A549 (cell line): ENCODE results near the gene KRTAP4-2. TPM values are rescaled to one million over a fixed set of nuclear protein-coding genes. Genes with fewer than 3 reads are reported as not detected.

Source experiments
- ATAC-seq, 2 experiments: fragments of 200-7000 bp in 1 of 2; fragments of >200 bp in 1 of 2; cut with Nextera tagmentation in 1 of 2; cut with Tn5 transposase in 1 of 2; 3 replicates each; pipeline versions ENCODE4 v1.8.0 to v1.9.1; 2018 to 2020; ENCODE audit warnings: mild to moderate bottlenecking in 1 of 2, moderate library complexity in 1 of 2
- CTCF ChIA-PET: fragments of 300-600 bp; sonication (Branson Sonifier 250); formaldehyde crosslinking; extraction: SDS; loops from one replicate; lab custom pipeline; 2021; ENCODE audit warnings: antibody characterized with exemption, inconsistent platforms; lab: Yijun Ruan, JAX
- POLR2A ChIA-PET: fragments of 350-600 bp; formaldehyde crosslinking; extraction: SDS; loops from one replicate; lab custom pipeline; 2021; ENCODE audit warnings: antibody characterized with exemption, inconsistent platforms; lab: Yijun Ruan, JAX
- DNase-seq, 2 experiments: peaks; one replicate each; pipeline versions ENCODE4 v3.0.0 to v3.0.0-alpha.2; 2011 to 2016; ENCODE audit warnings: low read depth in 1 of 2, low spot score in 1 of 2
- FAIRE-seq: peaks from 2 replicates; lab custom pipeline; 2011; peaks lifted over from hg19 to GRCh38; lab: Jason Lieb, UNC
- H3K27ac ChIP-seq, 2 experiments: fragments of >200 bp; sonication (Bioruptor Twin); formaldehyde crosslinking; 3 replicates each; pipeline ENCODE4 v1.5.1; 2016 to 2017
- H3K4me1 ChIP-seq: fragments of >200 bp; sonication (Bioruptor Twin); formaldehyde crosslinking; 3 replicates; pipeline ENCODE4 v1.6.1; 2016
- H3K4me2 ChIP-seq: fragments of >200 bp; sonication (Bioruptor Twin); formaldehyde crosslinking; 3 replicates; pipeline ENCODE4 v1.6.1; 2016
- H3K4me3 ChIP-seq: fragments of >200 bp; sonication (Bioruptor Twin); formaldehyde crosslinking; 3 replicates; pipeline ENCODE4 v1.5.1; 2016
- H3K9me3 ChIP-seq: fragments of >200 bp; sonication (Bioruptor Twin); formaldehyde crosslinking; 3 replicates; pipeline ENCODE4 v1.6.1; 2016
- CEBPB ChIP-seq, 2 experiments: fragments of >200 bp in 1 of 2; sonication (Bioruptor Twin) in 1 of 2; formaldehyde crosslinking in 1 of 2; IDR thresholded peaks; 2 replicates each; pipeline ENCODE4 v1.6.1; 2012 to 2016
- E2F6 ChIP-seq: IDR thresholded peaks from 2 replicates; pipeline ENCODE4 v1.6.1; 2012; ENCODE audit warnings: low read depth, borderline replicate concordance
- ELK1 ChIP-seq: fragments of 150-350 bp; IDR thresholded peaks from 2 replicates; pipeline ENCODE4 v1.6.1; 2014; ENCODE audit warnings: low read depth, mild to moderate bottlenecking, low read length
- ESRRA ChIP-seq: fragments of 150-350 bp; IDR thresholded peaks from 2 replicates; pipeline ENCODE4 v1.6.1; 2014; ENCODE audit warnings: mild to moderate bottlenecking, low read length, borderline replicate concordance
- FOXS1 ChIP-seq: fragments of 250-450 bp; sonication (Bioruptor Pico); IDR thresholded peaks from 2 replicates; pipeline ENCODE4 v1.5.0; 2020; ENCODE audit warnings: mild to moderate bottlenecking, moderate library complexity
- HDAC2 ChIP-seq: fragments of 200-600 bp; sonication (generic); IDR thresholded peaks from 2 replicates; pipeline ENCODE4 v1.6.1; 2016
- HEYL ChIP-seq: fragments of 250-450 bp; sonication (Bioruptor Pico); IDR thresholded peaks from 2 replicates; pipeline ENCODE4 v1.8.0; 2021; ENCODE audit warnings: mild to moderate bottlenecking, moderate library complexity
- HOXA7 ChIP-seq: fragments of 250-450 bp; sonication (Bioruptor Pico); IDR thresholded peaks from 2 replicates; pipeline ENCODE4 v1.5.0; 2020; ENCODE audit warnings: mild to moderate bottlenecking, moderate library complexity
- HOXB5 ChIP-seq: fragments of 250-450 bp; sonication (Bioruptor Pico); IDR thresholded peaks from 2 replicates; pipeline ENCODE4 v1.5.0; 2020; ENCODE audit warnings: mild to moderate bottlenecking, moderate library complexity
- JUNB ChIP-seq: fragments of >200 bp; sonication (Bioruptor Twin); formaldehyde crosslinking; IDR thresholded peaks from 2 replicates; pipeline ENCODE4 v1.6.1; 2016
- MAFK ChIP-seq: fragments of 450-650 bp; IDR thresholded peaks from 2 replicates; pipeline ENCODE4 v1.6.1; 2014; ENCODE audit not compliant: partially characterized antibody
- MAX ChIP-seq: IDR thresholded peaks from 2 replicates; pipeline ENCODE4 v1.6.1; 2012
- MYC ChIP-seq: IDR thresholded peaks from 2 replicates; pipeline ENCODE4 v1.6.1; 2012; ENCODE audit warnings: mild to moderate bottlenecking, inconsistent platforms, low read length, improper control_type of control experiment, borderline replicate concordance
- NFE2L2 ChIP-seq: fragments of 150-350 bp; conservative IDR thresholded peaks from 2 replicates; pipeline ENCODE4 v1.6.1; 2014; ENCODE audit warnings: low read length
- PHF8 ChIP-seq: fragments of 200-600 bp; sonication (generic); IDR thresholded peaks from 2 replicates; pipeline ENCODE4 v1.6.1; 2016; ENCODE audit warnings: low read depth, mild to moderate bottlenecking, antibody characterized with exemption, moderate library complexity, borderline replicate concordance
- RFX5 ChIP-seq: fragments of 450-650 bp; IDR thresholded peaks from 2 replicates; pipeline ENCODE4 v1.7.1; 2014; ENCODE audit warnings: antibody characterized with exemption, mild to moderate bottlenecking, moderate library complexity
- RNF2 ChIP-seq: fragments of 200-600 bp; sonication (generic); IDR thresholded peaks from 2 replicates; pipeline ENCODE4 v1.6.1; 2016; ENCODE audit warnings: low read depth, mild to moderate bottlenecking, antibody characterized with exemption, moderate library complexity, borderline replicate concordance
- SMC3 ChIP-seq: fragments of >200 bp; sonication (Bioruptor Twin); formaldehyde crosslinking; IDR thresholded peaks from 3 replicates; pipeline ENCODE4 v1.6.1; 2018; ENCODE audit warnings: inconsistent platforms
- ZNF302 ChIP-seq: fragments of 250-450 bp; sonication (Bioruptor Pico); IDR thresholded peaks from 2 replicates; pipeline ENCODE4 v1.9.0; 2021; ENCODE audit warnings: inconsistent platforms, mild to moderate bottlenecking, moderate library complexity
- WGBS: methylation state at CpG from one replicate; pipeline ENCODE4 v1.1.6; 2017; ENCODE audit errors: missing lambda C conversion rate; 5-methylcytosine and 5-hydroxymethylcytosine counted together
- polyA plus RNA-seq, 4 experiments: library from polyadenylated mRNA; depleted of rRNA in 3 of 4; stranded (reverse); fragments of >200 nt; fragmentation: RNase III in 1 of 4; extraction: RNeasy Plus Mini Kit Qiagen cat#74134 plus additional on column Dnase treatment in 1 of 4; gene quantifications; 2 replicates in 3 of 4; 3 replicates in 1 of 4; pipeline ENCODE4 v1.2.3, GENCODE V29; 2011 to 2017
- TF ChIP-seq, protein P1 (sequence below): fragments of 200-600 bp; sonication (generic); IDR thresholded peaks from 2 replicates; pipeline ENCODE4 v1.6.1; 2016; ENCODE audit warnings: antibody characterized with exemption, mild to moderate bottlenecking, moderate library complexity

The KRTAP4-2 gene
- polyA plus RNA-seq, 2 of the 4 experiments (the other 2 are of a cell fraction) = not detected

DNA sequence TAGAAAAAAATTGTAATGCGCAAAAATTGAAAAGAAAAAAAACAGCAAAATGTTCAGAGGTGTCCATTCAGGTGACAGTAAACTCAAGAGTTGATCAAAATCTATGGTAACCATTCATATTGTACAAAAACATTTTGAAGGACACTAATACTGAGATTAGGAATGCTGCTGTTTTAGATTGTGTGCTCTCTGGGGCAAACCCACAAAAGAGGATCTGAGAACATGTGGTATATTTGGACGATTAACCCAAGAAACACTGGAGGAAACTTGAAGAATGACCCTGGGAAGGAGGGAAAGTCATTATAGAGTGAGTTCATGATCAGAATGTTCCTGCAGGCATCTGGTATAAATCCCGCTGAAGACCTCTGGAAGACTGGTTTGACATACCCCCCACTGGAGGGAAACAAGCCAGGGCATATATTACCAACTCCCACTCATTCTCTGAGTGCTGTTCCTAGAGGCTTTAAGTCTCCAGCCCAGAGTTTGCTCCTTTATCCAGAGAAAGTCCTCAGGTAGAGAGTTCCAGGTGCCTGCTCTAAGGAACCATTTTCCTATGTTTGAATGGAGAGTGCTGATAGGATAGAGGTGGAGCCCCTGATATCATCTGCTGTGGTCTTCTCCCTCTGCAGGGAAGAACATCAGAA lies 1.2 kb downstream of the KRTAP4-2 start:
- TF ChIP-seq SMC3 (no peak), HOXA7 (CRISPR knock-in tag) (no peak), HOXB5 (CRISPR knock-in tag) (no peak), RNF2 (no peak), ELK1 (no peak), NFE2L2 (no peak), JUNB (no peak), ESRRA (no peak), FOXS1 (CRISPR knock-in tag) (no peak), MYC (no peak), E2F6 (no peak), CEBPB (IDR thresholded peaks at IDR 0.05) (no peak)
- TF ChIP-seq, protein P1, sequence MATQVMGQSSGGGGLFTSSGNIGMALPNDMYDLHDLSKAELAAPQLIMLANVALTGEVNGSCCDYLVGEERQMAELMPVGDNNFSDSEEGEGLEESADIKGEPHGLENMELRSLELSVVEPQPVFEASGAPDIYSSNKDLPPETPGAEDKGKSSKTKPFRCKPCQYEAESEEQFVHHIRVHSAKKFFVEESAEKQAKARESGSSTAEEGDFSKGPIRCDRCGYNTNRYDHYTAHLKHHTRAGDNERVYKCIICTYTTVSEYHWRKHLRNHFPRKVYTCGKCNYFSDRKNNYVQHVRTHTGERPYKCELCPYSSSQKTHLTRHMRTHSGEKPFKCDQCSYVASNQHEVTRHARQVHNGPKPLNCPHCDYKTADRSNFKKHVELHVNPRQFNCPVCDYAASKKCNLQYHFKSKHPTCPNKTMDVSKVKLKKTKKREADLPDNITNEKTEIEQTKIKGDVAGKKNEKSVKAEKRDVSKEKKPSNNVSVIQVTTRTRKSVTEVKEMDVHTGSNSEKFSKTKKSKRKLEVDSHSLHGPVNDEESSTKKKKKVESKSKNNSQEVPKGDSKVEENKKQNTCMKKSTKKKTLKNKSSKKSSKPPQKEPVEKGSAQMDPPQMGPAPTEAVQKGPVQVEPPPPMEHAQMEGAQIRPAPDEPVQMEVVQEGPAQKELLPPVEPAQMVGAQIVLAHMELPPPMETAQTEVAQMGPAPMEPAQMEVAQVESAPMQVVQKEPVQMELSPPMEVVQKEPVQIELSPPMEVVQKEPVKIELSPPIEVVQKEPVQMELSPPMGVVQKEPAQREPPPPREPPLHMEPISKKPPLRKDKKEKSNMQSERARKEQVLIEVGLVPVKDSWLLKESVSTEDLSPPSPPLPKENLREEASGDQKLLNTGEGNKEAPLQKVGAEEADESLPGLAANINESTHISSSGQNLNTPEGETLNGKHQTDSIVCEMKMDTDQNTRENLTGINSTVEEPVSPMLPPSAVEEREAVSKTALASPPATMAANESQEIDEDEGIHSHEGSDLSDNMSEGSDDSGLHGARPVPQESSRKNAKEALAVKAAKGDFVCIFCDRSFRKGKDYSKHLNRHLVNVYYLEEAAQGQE = no peak
- H3K4me2 ChIP-seq = no peak overlapping the region
- ChIA-PET CTCF (interaction anchor here (0.6 to 2.4 kb wide), 3 partner anchors 145 to 647 kb away, joined by 3 to 6 read pairs (median 4); no protein-coding TSS in a partner anchor), POLR2A (no interaction called here)
- H3K4me3 ChIP-seq = no peak overlapping the region
- H3K9me3 ChIP-seq = no peaks in the 10 kb centered on the region
- WGBS = 76% methylated on average over 3 of the region's 3 CpGs
- DNase-seq = no peak
- no peak overlapping the region for H3K27ac ChIP-seq
- no peak for FAIRE-seq
- no peak for ATAC-seq
- no peaks in the 10 kb centered on the region for H3K4me1 ChIP-seq

DNA sequence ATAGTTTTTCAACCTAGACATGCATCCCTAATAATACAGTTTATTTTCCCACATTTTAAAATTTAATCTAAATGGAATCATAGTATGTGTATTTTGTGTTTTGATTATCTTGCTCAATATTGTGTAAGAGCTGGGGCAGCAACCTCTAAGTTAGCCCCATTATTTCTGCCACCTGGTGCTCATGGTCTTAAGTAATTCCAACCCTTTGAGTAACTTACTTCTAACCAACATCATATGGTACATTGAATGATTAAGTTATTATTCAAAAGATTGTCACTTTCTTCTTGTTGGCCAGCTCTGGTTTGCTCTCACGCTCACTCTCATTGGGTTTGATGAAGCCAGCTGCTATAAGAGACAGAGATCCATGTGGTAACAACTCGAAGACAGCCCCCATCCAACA lies 6.1 kb downstream of the KRTAP4-2 start:
- Histone ChIP-seq H3K4me3 (no peak overlapping the region), H3K4me2 (no peak overlapping the region), H3K4me1 (no peaks in the 10 kb centered on the region), H3K9me3 (no peaks in the 10 kb centered on the region), H3K27ac (no peak overlapping the region)
- ChIA-PET POLR2A (no interaction called here), CTCF (interaction anchor here (1.3 to 1.4 kb wide), 2 partner anchors 150 to 307 kb away, joined by 3 to 5 read pairs; no protein-coding TSS in a partner anchor)
- WGBS = 59% methylated on average over 2 of the region's 2 CpGs
- DNase-seq (no peak), FAIRE-seq (no peak), ATAC-seq (no peak)
- no peak for TF ChIP-seq ZNF302
- no peak for TF ChIP-seq RFX5
- no peak for TF ChIP-seq MAFK
- TF ChIP-seq HDAC2 = no peak
- no peak for TF ChIP-seq PHF8
- TF ChIP-seq MAX = no peak
- TF ChIP-seq HEYL (CRISPR knock-in tag) = no peak
- TF ChIP-seq E2F6 = no peak
